GM13977 (cell line): Measurements from ENCODE around the gene FNDC11.
"Not testable (repeated sequence)": the region's sequence is repeated elsewhere in the genome, so short reads cannot be mapped to it uniquely, and the experiment has no call there.

Experiments used
- DNase-seq: peaks from one replicate; pipeline ENCODE4 v3.0.0; 2012; ENCODE audit warnings: low spot score
- CTCF ChIP-seq: IDR thresholded peaks from 2 replicates; pipeline ENCODE4 v1.5.1; 2012; ENCODE audit warnings: mild to moderate bottlenecking, control low read depth; ENCODE audit not compliant: insufficient read depth; ENCODE audit errors: extremely low read depth, missing control alignments
- in situ Hi-C: fragments of 300-500 bp; cut with MboI; formaldehyde crosslinking; loops from one replicate; pipeline ENCODE4 v1.12.0; 2022; ENCODE audit warnings: low sequenced_read_pairs, low pct_unique_long_range_greater_than_20kb, mixed read lengths, inconsistent platforms; ENCODE audit not compliant: unreplicated experiment

Gene FNDC11

GRCh38 chr20:63568170-63568981 is 14.4 kb downstream of the FNDC11 start:
- in situ Hi-C loops: no loop called here
- no peak for DNase-seq

DNA sequence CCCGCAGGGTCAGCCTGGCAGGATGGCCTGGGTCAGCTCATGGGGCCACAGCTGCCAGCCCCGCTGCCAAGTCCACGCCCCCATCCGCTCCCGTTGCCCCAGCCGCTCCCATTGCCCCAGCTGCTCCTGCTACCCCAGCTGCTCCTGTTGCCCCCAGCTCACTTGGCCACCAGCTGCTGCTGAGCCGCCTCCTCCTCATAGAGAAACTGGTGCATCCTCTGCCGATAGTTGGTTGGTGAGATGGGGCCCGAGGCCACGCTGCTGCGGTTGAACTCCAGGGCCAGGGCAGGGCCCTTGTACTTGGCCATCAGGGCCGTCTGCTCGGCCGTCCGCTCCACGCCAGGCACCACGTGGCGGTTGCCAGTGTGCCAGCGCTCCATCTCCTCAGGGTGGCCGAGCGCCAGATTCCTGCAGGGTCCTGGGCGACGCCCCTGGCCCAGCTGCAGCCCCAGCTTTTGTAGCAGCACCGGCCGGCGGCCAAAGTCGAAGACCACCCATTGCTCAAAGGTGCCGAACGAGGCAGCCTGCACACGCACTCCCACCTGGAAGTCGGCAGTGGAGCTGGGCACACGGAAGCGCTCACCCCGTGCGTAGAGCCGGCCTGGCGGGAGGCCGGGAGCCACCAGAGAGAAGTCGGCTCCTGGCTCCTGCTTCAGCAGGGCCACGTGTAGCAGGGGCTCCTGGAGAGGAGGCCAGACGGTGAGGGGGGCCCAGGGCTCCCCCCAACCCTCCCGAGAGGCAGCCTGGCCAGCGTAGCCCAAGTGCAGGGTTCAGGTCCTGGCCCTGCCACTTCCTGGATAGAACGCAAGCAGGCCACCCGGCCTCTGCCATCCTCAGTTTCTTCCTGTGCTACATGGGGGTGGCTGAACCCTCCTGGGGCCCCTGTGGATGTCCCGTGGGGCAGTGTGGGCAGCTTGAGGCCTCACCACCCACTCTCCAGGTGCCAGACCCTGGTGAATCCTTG is 15.3 kb downstream of the FNDC11 start:
- no peak for TF ChIP-seq CTCF
- DNase-seq: no peak
- in situ Hi-C loops: no loop called here

More at GRCh38 chr20:63568170-63568981, 14.4 kb downstream of the FNDC11 start:
- no peak for TF ChIP-seq CTCF

DNA sequence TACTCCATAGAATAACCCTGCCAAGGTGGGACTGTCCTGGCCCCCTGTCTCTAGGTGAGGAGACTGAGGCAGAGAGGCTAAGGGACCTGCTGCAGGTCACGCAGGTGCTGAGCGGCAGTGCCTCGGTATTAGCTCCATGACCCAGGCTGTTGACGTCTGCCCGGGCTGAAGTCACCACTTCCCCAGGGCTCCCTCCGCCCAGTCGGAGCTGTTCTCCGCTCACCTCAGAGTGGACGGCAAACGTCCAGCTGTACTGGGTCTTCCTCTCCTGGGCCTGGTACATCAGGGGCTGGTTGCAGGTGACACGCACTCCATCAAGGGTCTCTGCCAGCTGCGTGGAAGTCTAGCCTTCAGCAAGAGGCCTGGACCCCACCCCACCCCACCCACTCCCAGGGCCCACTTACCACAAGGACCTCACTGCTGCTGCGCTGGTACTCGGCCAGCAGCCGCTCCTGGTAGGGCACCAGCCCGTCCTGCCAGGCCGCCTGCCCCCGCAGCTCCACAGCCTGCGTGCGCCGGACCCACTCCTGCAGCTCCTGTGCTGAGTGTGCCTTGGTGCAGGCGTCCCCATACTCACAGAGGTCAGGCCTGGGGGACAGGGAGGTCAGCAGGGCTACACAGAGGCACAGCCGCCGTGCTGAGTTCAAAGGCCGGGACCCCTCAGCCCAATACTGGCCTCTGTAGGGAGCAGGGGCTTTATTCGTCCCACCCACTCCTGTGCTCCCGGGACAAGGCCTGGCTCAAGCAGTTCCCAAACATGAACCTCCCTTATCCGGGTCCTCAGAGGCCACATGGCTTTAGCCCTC is 16.5 kb downstream of the FNDC11 start:
- in situ Hi-C loops: no loop called here
- TF ChIP-seq CTCF: no peak
- no peak for DNase-seq

- in situ Hi-C loops, DNase-seq: not testable (repeated sequence)
These were observed 17.1 kb downstream of the FNDC11 start for GRCh38 chr20:63571087-63571478.

DNA sequence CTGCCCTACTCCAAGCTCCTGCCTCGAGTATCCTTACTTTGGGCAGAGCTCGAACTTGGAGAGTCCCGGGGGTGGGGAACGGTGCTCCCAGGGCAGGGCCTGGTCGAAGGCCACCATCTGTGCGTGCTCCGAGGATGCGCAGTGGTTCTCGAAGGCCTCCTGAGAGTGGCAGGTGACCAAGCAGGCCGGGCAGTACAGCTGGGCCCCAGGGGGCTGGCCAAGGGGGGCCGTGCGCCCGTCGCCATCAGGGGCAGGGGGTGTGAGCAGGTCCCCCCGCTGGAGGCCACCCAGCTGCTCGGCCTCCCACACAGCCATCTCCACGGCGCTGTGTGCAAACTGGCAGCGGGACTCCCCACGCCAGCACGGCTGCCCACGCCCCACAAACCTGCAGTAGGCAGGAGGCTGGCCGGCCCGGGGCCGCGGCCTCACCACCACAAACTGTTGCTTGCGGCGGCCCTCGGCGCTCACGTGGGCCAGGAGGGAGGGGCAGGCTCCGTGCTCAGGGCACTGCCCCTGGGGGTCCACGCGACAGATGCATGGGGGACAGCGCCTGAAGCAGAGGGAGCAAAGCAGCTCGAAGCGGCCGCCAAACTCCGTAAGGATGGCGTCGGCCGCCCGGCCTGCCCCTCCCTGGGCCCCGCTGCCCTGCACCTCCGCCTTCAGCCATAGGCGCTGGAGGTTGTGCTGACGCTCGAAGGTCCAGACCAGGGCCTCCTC is 18.3 kb downstream of the FNDC11 start:
- DNase-seq: no peak
- in situ Hi-C loops: no loop called here
- TF ChIP-seq CTCF: no peak

DNA sequence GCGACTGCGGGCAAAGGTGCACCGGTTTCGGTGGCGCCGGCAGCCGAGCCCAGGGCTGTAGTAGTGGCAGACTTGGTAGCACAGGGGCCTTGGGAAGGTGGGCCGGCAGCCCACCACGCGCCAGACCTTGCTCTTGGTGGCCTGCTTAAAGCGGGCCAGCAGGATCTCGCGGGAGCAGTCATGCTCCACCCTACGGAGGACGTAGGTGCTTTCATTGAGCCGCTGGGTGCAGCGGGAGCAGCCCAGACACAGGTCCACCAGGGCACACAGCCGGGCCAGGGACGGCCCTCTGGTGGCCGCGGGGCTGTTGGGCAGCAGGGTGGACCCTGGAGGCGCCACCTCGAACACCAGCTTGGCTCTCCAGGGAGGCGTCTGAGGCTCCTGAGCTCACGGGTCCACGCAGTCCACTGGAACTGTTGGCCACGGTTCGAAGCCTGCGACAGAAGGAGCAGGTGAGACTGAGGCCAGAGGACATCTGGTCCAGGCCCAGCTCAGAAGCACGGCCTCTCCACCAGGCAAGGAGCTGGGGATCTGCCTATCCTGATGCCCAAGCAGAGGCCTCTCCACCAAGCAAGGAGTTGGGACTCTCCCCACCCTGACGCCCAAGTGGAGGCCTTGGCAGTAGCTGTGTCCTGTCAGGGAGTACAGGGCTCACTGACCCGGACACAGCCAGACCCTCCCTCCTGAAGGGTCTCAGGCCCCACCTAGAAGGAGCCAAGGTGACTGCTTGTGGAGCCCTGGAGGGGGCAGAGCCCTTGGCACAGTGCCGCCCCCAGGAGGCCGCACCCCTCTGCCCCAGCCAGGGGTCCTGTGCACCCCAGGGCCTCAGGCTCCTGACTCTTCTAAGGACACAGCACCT is 19.1 kb downstream of the FNDC11 start:
- no peak for DNase-seq
- TF ChIP-seq CTCF: peak; percentile 22
- in situ Hi-C loops: no loop called here
